Measurements from ENCODE around the gene POC1A. TPM values are rescaled to one million over a fixed set of nuclear protein-coding genes. Genes with fewer than 3 reads are reported as not detected.

POC1A gene
- total RNA-seq: 3.4 TPM

- peak; percentile 97 for DNase-seq (ENCODE audit: low spot score)
These were observed at the start of gene POC1A for GRCh38 chr3:52154135-52155094. TSS of gene POC1A (minus strand) at chr3:52154423. CDS start at chr3:52154372, 51 bp downstream.

DNA sequence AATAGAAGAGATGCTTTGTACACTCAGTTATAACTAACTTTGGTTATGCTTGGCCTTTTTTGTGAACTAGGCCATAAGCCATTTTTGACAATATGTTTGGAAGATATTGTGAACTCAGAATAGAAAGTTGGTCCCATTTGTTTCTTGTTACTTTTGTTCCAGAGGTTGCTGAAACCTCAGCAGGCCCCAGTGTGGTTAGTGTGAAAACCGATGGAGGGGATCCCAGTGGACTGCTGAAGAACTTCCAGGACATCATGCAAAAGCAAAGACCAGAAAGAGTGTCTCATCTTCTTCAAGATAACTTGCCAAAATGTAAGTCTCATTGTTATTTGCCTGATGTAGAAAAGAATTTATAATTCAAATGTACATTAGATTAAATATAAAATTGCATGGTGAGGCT lies 49.5 kb upstream of the POC1A start:
- no peak for DNase-seq (ENCODE audit: low spot score)

- no peak for DNase-seq (ENCODE audit: low spot score)
These were observed 48.3 kb upstream of the POC1A start for GRCh38 chr3:52202384-52203077.

GRCh38 chr3:52200981-52201679 lies 46.9 kb upstream of the POC1A start:
- no peak for DNase-seq (ENCODE audit: low spot score)

DNA sequence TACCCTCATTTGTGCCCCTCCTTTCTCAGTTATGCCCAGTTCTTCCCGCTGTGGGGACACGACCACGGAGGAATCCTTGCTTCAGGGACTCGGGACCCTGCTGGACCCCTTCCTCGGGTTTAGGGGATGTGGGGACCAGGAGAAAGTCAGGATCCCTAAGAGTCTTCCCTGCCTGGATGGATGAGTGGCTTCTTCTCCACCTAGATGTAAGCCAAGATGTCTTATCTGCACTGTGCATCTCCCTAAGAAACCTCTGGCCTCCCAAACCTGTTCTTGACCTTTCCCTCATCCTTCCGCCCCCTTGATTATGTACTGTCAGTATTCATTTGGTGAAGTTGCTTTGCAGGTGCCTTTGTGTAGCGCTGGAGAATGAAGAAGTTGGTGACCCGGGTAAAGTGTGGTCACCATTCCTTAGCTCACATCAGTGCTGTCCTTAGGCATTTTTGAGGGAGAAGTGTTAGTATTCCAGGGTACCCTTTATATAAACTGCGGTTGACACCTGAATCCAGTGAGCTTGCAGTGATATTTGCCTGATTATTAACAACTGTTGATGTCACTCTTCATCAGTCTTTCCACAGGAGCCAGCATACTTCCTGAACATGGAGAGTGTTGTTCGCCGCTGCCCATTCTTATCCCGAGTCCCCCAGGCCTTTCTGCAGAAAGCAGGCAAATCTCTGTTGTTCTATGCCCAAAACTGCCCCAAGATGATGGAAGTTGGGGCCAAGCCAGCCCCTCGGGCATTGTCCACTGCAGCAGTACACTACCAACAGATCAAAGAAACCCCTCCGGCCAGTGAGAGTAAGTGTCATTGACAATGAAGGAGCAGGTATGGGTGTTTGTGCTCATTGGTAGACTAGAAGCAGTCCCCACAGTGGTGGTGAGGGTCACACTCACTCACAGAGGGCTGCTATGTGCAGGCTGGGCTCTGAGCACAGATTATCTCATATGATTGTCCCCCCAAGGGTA lies 44.7 kb upstream of the POC1A start:
- DNase-seq (ENCODE audit: low spot score): no peak

- peak; percentile 94 for DNase-seq (ENCODE audit: low spot score)
These were observed 43.8 kb upstream of the POC1A start, which contains the start of gene ALAS1 for GRCh38 chr3:52197842-52198625. TSS of gene ALAS1 (plus strand) at chr3:52198160. CDS start at chr3:52199242, 1,082 bp downstream.

- DNase-seq (ENCODE audit: low spot score): no peak
These were observed 43.2 kb upstream of the POC1A start for GRCh38 chr3:52197499-52197841.

GRCh38 chr3:52196977-52197376 lies 42.8 kb upstream of the POC1A start:
- peak; percentile 92 for DNase-seq (ENCODE audit: low spot score)

- DNase-seq (ENCODE audit: low spot score): no peak
These were observed 41.7 kb upstream of the POC1A start for GRCh38 chr3:52195823-52196331.

DNA sequence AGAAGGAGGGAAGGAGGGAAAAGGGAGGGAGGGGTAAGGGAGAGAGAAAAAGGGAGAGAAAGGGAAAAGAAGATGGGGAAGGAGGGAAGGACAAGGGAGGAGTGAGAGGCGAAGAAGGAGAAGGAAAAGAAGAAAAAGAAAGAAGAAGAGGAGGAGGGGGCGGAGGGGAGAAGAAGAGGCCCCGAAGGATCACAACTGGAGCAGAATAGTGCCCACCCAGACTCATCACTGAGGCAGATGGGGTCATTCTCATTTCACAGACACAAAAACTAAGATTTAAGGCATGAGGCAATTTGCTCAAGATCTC lies 41.0 kb upstream of the POC1A start:
- no peak for DNase-seq (ENCODE audit: low spot score)

DNA sequence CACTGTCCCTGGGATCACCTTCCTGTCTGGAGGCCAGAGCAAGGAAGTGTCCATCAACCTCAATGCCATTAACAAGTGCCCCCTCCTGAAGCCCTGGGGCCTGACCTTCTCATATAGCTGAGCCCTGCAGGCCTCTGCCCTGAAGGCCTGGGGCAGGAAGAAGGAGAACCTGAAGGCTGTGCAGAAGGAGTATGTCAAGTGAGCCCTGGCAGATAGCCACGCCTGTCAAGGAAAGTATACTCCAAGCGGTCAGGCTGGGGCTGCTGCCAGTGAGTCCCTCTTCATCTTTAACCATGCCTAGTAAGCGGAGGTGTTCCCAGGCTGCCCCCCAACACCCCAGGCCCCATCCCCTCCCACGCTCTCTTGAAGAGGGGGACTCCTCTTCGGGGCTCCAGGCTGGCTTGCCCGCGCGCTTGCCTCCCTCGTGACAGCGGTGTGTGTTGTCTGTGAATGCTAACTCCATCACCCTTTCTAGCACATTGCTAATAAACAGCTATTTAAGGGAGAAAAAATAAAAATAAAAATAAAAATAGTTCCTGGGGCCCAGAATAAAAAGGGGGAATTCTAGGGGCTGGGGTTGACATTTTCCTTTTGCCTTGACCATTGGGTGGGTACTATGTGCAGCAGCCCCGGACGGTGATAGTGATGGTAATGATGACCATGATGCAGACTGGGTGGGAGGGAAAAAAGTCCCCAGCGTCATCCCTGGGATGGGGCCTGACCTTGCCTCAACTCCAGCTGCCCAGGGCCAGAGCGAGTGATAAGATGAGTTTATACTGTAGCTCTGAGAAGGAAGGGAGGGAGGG lies 40.5 kb upstream of the POC1A start:
- peak; percentile 69 for DNase-seq (ENCODE audit: low spot score)

- peak; percentile 84 for DNase-seq (ENCODE audit: low spot score)
These were observed 38.8 kb upstream of the POC1A start for GRCh38 chr3:52193065-52193464.

- no peak for DNase-seq (ENCODE audit: low spot score)
These were observed 37.4 kb upstream of the POC1A start for GRCh38 chr3:52191663-52192062.

DNA sequence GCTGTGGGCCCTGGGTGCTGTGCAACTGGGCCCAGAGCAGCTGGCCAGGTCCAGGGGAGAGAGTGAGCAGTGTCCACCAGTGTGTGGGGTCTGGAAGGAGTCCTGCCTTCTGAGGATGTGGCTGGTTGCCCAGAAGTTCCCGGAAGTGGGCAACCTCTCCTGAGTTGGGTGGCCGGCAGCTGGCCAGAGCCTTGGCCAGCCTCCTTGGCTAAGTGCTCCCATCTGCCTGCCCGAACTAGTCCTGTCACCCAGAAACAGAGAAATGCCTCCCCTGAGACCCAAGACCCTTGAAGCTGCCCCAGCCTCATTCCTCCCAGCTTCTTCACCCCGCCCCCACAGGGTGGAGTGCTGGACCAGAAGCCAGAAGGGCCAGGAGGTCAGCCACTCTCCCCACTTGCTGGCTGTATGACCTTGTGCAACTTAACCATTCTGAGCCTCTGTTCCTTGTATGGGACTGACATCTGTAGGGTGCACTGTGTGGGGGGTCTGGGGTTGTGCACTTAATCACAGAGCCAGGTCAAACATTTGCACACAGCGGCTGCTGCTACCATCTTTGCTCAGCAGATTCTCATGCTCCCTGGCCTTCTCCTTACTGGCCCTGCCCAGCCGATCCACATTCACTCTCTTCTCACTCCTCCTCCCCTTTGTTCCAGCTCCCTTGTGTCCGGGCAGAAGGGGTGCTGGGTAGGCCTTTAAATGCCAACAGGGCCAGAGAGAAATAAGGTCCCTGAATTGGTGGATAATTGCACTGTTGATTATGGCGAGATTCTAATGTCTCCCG lies 36.3 kb upstream of the POC1A start:
- no peak for DNase-seq (ENCODE audit: low spot score)

- no peak for DNase-seq (ENCODE audit: low spot score)
These were observed 34.3 kb upstream of the POC1A start for GRCh38 chr3:52188556-52188955.

- DNase-seq (ENCODE audit: low spot score): no peak
These were observed 32.5 kb upstream of the POC1A start for GRCh38 chr3:52186729-52187128.

GRCh38 chr3:52185837-52186236 lies 31.6 kb upstream of the POC1A start:
- DNase-seq (ENCODE audit: low spot score): no peak

DNA sequence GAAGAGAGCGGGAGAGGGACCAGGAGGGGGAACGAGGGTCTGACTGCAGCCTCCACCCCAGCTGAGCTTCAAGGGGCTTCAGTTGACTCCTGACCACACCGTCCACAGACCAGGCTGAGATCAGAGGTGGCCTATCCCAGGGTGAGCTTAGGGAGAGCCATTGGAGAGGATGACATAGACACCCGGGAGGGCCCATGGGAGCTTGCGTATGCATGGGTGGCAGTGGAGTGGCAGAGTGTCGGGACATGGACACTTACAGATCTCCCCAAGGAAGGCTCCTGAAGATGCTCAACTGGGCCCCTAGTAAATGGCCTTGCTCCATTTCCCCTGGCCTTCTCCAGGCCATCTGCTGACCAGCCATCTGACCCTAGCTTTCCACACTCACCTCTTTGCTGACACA lies 31.1 kb upstream of the POC1A start:
- no peak for DNase-seq (ENCODE audit: low spot score)

DNA sequence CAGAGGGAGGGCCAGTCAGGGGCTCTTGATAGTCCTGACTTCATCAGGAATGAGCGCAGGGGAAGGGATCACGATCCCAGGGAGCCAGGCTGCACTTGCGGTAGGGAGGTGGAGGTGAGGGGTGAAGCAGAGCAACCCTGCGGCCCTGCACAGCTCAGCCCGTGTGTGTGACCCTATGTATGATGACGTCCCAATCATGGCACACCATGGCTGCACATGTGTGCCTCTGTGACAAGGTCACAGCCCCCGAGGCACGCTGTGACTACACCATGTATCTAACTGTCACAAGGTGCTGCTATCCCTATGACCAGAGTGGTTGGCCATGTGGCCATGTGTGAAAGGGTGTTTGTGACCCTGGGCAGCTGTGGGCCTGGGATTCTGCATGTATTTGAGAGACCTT lies 30.5 kb upstream of the POC1A start:
- no peak for DNase-seq (ENCODE audit: low spot score)

Data from mucosa of gallbladder (tissue), 1 donor.